ENCODE data around the gene ABHD12. TPM values are rescaled to one million over a fixed set of nuclear protein-coding genes. Genes with fewer than 3 reads are reported as not detected.

Gene ABHD12
- total RNA-seq, 1 donor from 2014 or later = 49.7 TPM

- H3K36me3 ChIP-seq = peaks cover 99% of the 10 kb centered on the region
These were observed 115.5 kb downstream of the ABHD12 start for GRCh38 chr20:25274891-25275812.

GRCh38 chr20:25274481-25274880 is 116.2 kb downstream of the ABHD12 start:
- DNase-seq (peak; percentile 38), ATAC-seq (no peak)
- Histone ChIP-seq H3K27ac (no peak overlapping the region), H3K4me1 (no peaks in the 10 kb centered on the region), H3K27me3 (ENCODE audit: low read depth) (no peaks in the 10 kb centered on the region), H3K9me3 (no peaks in the 10 kb centered on the region), H3K36me3 (peaks cover 98% of the 10 kb centered on the region), H3K4me3 (no peak overlapping the region)
- TF ChIP-seq CTCF (IDR thresholded peaks at IDR 0.05) = no peak
- intact Hi-C loops (cut with DNase I) = no loop called here

More at GRCh38 chr20:25274891-25275812, 115.5 kb downstream of the ABHD12 start:
- Histone ChIP-seq H3K4me1 (no peaks in the 10 kb centered on the region), H3K9me3 (no peaks in the 10 kb centered on the region), H3K27me3 (ENCODE audit: low read depth) (no peaks in the 10 kb centered on the region), H3K27ac (no peak overlapping the region), H3K4me3 (no peak overlapping the region)
- DNase-seq (peak; percentile 34), ATAC-seq (no peak)
- TF ChIP-seq CTCF (IDR thresholded peaks at IDR 0.05) = no peak
- intact Hi-C loops (cut with DNase I) = no loop called here

- DNase-seq = peak; percentile 18
- no peaks in the 10 kb centered on the region for H3K27me3 ChIP-seq (ENCODE audit: low read depth)
- intact Hi-C loops (cut with DNase I) = no loop called here
- H3K4me1 ChIP-seq = no peaks in the 10 kb centered on the region
- H3K4me3 ChIP-seq = no peak overlapping the region
- H3K27ac ChIP-seq = no peak overlapping the region
- H3K9me3 ChIP-seq = no peaks in the 10 kb centered on the region
- no peak for TF ChIP-seq CTCF (IDR thresholded peaks at IDR 0.05)
- H3K36me3 ChIP-seq = peaks cover 97% of the 10 kb centered on the region
- no peak for ATAC-seq
These were observed 116.9 kb downstream of the ABHD12 start for GRCh38 chr20:25273541-25274358.

GRCh38 chr20:25273046-25273445 is 117.6 kb downstream of the ABHD12 start:
- peak; percentile 14 for DNase-seq
- Histone ChIP-seq H3K27me3 (ENCODE audit: low read depth) (no peaks in the 10 kb centered on the region), H3K9me3 (no peaks in the 10 kb centered on the region), H3K4me3 (no peak overlapping the region), H3K4me1 (no peaks in the 10 kb centered on the region), H3K36me3 (peaks cover 90% of the 10 kb centered on the region), H3K27ac (no peak overlapping the region)
- ATAC-seq = no peak
- intact Hi-C loops (cut with DNase I) = no loop called here
- no peak for TF ChIP-seq CTCF (IDR thresholded peaks at IDR 0.05)

GRCh38 chr20:25272223-25273000 is 118.2 kb downstream of the ABHD12 start:
- DNase-seq (peak; percentile 24), ATAC-seq (no peak)
- intact Hi-C loops (cut with DNase I) = no loop called here
- H3K4me1 ChIP-seq = no peaks in the 10 kb centered on the region
- H3K36me3 ChIP-seq = peaks cover 84% of the 10 kb centered on the region
- no peaks in the 10 kb centered on the region for H3K27me3 ChIP-seq (ENCODE audit: low read depth)
- no peaks in the 10 kb centered on the region for H3K9me3 ChIP-seq
- no peak overlapping the region for H3K4me3 ChIP-seq
- no peak overlapping the region for H3K27ac ChIP-seq
- no peak for TF ChIP-seq CTCF (IDR thresholded peaks at IDR 0.05)

Data from lower lobe of right lung (tissue), 2 donors.